SHP77 (cell line): Measurements from ENCODE around the gene PPP2CA.

ENCODE experiments used
- DNase-seq, 2 experiments: peaks; one replicate each; lab custom pipeline; 2025; lab: John Stamatoyannopoulos, UW

Gene PPP2CA

GRCh38 chr5:134148316-134148715 lies 77.6 kb downstream of the PPP2CA start:
- DNase-seq, result no peak

DNA sequence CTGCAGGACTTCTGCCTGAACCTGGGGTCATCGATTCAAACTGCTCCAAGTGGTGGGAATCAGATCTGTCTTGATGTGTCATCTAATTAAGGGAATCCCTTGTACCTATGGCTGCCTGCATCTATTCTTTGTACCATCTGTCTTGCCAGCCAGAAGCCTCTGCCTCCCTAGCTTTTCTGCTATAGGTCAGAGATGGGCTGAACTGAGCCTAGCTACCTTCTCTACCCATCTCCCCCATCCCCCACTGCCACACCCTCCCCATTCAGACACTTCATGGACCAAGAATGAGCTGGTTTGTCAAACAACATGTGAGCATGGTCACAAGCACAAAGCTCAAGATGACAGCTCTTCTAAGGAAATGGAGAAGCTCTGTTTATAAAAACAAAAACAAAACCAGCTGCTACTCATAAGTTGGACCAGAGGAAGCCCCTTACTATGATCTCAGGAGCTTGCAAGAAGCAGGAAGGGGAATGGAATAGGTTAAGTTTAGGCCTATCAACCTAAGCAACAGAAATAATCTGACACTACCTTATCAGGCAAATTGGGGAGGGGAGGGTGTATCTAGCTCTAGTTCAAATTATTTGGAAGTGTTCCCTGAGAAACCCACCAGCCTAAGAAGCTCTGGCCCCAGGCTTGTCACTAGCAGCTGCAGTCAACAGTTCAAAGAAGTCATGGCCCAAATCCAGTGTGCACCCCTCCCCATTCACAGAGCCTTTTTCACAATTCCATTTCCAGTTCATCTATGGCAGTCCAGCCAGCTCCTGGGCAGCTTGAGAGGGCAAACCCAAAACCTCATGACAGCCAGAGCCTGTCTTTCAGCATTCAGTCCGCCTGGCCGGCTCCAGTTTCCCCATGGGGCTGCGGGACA lies 79.0 kb downstream of the PPP2CA start:
- no peak for DNase-seq

GRCh38 chr5:134145779-134146581 lies 79.9 kb downstream of the PPP2CA start:
- peak; percentile 45 to 51 for DNase-seq

DNA sequence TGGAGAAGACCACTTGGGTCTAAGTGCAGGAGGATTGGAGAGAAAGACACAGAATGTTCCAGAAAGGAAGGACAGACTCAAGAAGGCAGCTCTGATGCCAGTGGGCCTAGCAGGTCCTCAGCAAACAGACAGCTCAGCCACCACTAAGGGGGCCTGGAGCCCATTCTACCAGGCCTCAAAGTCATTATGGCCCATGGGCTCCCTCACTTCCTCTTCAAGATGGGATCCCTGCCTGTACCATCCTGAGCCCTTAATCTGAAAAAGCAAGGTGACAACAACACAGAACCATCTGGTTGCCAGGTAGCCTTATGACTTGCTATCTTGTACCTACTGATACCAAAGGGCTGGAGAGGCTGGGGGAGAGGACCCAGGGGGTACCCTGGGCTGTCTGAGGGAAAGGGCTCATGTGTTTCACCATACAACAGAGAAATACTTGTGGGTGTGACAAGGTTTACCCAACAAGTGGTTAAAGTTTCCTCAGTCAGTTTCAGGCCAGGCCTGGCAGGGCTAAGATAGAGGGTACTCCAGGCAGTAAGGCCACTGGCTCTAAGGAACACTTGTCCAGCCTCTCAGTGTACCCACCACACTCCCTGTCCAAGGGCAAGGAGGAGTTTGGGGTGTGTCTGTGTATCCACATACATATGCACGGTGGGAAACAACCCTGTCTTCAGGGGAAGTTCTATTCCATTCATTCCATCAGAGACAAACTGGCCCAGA lies 80.7 kb downstream of the PPP2CA start:
- no peak for DNase-seq
